Fibroblast of pulmonary artery (primary cell): ENCODE measurements around the gene APOM.

Experiments
- DNase-seq: peaks from one replicate; pipeline ENCODE4 v3.0.0-alpha.2; 2010; ENCODE audit warnings: low read depth
- H3K4me3 ChIP-seq: replicated peaks from 2 replicates; pipeline ENCODE4 v1.5.1; 2011; ENCODE audit warnings: low read depth, mild to moderate bottlenecking, control low read depth, low read length, moderate library complexity
- CTCF ChIP-seq: IDR thresholded peaks from 2 replicates; pipeline ENCODE4 v1.5.1; 2011; ENCODE audit warnings: mild to moderate bottlenecking, control low read depth, low read length, inconsistent platforms; ENCODE audit errors: missing control alignments

Gene APOM

GRCh38 chr6:31655349-31656237, at the start of gene APOM:
Gene APOM, plus strand, starts transcription at chr6:31655894. Its CDS starts 73 bp downstream, at chr6:31655967.
- TF ChIP-seq CTCF = no peak

GRCh38 chr6:31607317-31607716, 48.4 kb upstream of the APOM start:
- H3K4me3 ChIP-seq = no peak overlapping the region
- TF ChIP-seq CTCF = no peak
- no peak for DNase-seq

More at GRCh38 chr6:31655349-31656237, at the start of gene APOM:
- no peak for DNase-seq
- H3K4me3 ChIP-seq = no peak within 1 kb of the TSS

GRCh38 chr6:31609519-31610406, 45.9 kb upstream of the APOM start:
- no peak overlapping the region for H3K4me3 ChIP-seq
- DNase-seq = peak; percentile 39
- TF ChIP-seq CTCF = no peak

GRCh38 chr6:31610968-31611367, 44.7 kb upstream of the APOM start:
- TF ChIP-seq CTCF = no peak
- no peak for DNase-seq

GRCh38 chr6:31614075-31614619, 41.5 kb upstream of the APOM start:
- TF ChIP-seq CTCF = no peak
- no peak for DNase-seq
- no peak overlapping the region for H3K4me3 ChIP-seq

More at GRCh38 chr6:31610968-31611367, 44.7 kb upstream of the APOM start:
- H3K4me3 ChIP-seq = no peak overlapping the region

GRCh38 chr6:31614684-31615578, 40.8 kb upstream of the APOM start, which contains the start of gene AIF1:
Gene AIF1, plus strand, starts transcription at chr6:31615234. Its CDS starts 96 bp downstream, at chr6:31615330.
- H3K4me3 ChIP-seq = no peak within 1 kb of the TSS
- TF ChIP-seq CTCF = no peak
- no peak for DNase-seq
